ENCODE results near the gene MED1. TPM values are rescaled to one million over a fixed set of nuclear protein-coding genes. Genes with fewer than 3 reads are reported as not detected.

Gene MED1
- total and polyA plus RNA-seq, 4 donors: 6.5 to 34.6 (median 22.5) TPM

- Histone ChIP-seq H3K4me1 (ENCODE audit: control insufficient read depth in 5 of 5, insufficient read depth in 5 of 5, low read length in 5 of 5) (peaks cover 0 to 14% (median 4%) of the 10 kb centered on the region in 5 donors), H3K4me3 (no peak overlapping the region), H3K27me3 (ENCODE audit: control insufficient read depth in 3 of 3, insufficient read depth in 3 of 3, low read length in 2 of 3) (no peaks in the 10 kb centered on the region), H3K27ac (ENCODE audit: low read depth in 1 of 2, low read length in 1 of 2) (peak overlapping the region in 1 of 2 donors; percentile 6), H3K36me3 (ENCODE audit: control insufficient read depth in 4 of 4, insufficient read depth in 4 of 4, low read length in 4 of 4) (peaks cover 0 to 3% (median 0%) of the 10 kb centered on the region in 4 donors), H3K9ac (ENCODE audit: insufficient read depth in 1 of 2, low read length in 2 of 2) (no peak overlapping the region), H3K9me3 (ENCODE audit: control insufficient read depth in 4 of 4, insufficient read depth in 3 of 4, low read length in 3 of 4) (no peaks in the 10 kb centered on the region)
- WGBS, 2 donors: 67 to 73% methylated on average over 5 of the region's 5 CpGs
- ATAC-seq (ENCODE audit: insufficient read depth, low FRiP score) (no peak), DNase-seq (no peak)
- TF ChIP-seq CTCF (IDR thresholded peaks at IDR 0.05; ENCODE audit: control extremely low read depth, extremely low read depth): no peak
Observed at GRCh38 chr17:39365872-39366271, 85.2 kb downstream of the MED1 start.

GRCh38 chr17:39365242-39365641, 85.8 kb downstream of the MED1 start:
- WGBS, 2 donors: 55 to 64% methylated on average over 4 of the region's 4 CpGs
- TF ChIP-seq CTCF (IDR thresholded peaks at IDR 0.05; ENCODE audit: control extremely low read depth, extremely low read depth): no peak
- H3K4me3 ChIP-seq: no peak overlapping the region
- H3K9me3 ChIP-seq (ENCODE audit: control insufficient read depth in 4 of 4, insufficient read depth in 3 of 4, low read length in 3 of 4): no peaks in the 10 kb centered on the region
- H3K36me3 ChIP-seq (ENCODE audit: control insufficient read depth in 4 of 4, insufficient read depth in 4 of 4, low read length in 4 of 4): peaks cover 0 to 3% (median 0%) of the 10 kb centered on the region in 4 donors
- peak in 1 of 3 donors; percentile 23 for DNase-seq
- H3K27ac ChIP-seq (ENCODE audit: low read depth in 1 of 2, low read length in 1 of 2): no peak overlapping the region
- no peaks in the 10 kb centered on the region for H3K27me3 ChIP-seq (ENCODE audit: control insufficient read depth in 3 of 3, insufficient read depth in 3 of 3, low read length in 2 of 3)
- H3K9ac ChIP-seq (ENCODE audit: insufficient read depth in 1 of 2, low read length in 2 of 2): peak overlapping the region in 1 of 2 donors; percentile 64
- ATAC-seq (ENCODE audit: insufficient read depth, low FRiP score): no peak
- peaks cover 0 to 14% (median 4%) of the 10 kb centered on the region in 5 donors for H3K4me1 ChIP-seq (ENCODE audit: control insufficient read depth in 5 of 5, insufficient read depth in 5 of 5, low read length in 5 of 5)

GRCh38 chr17:39364236-39365025, 86.6 kb downstream of the MED1 start:
- Histone ChIP-seq H3K27me3 (ENCODE audit: control insufficient read depth in 3 of 3, insufficient read depth in 3 of 3, low read length in 2 of 3) (no peaks in the 10 kb centered on the region), H3K36me3 (ENCODE audit: control insufficient read depth in 4 of 4, insufficient read depth in 4 of 4, low read length in 4 of 4) (no peaks in the 10 kb centered on the region), H3K9me3 (ENCODE audit: control insufficient read depth in 4 of 4, insufficient read depth in 3 of 4, low read length in 3 of 4) (no peaks in the 10 kb centered on the region), H3K4me1 (ENCODE audit: control insufficient read depth in 5 of 5, insufficient read depth in 5 of 5, low read length in 5 of 5) (peaks cover 0 to 18% (median 4%) of the 10 kb centered on the region in 5 donors), H3K4me3 (no peak overlapping the region), H3K27ac (ENCODE audit: low read depth in 1 of 2, low read length in 1 of 2) (peak overlapping the region; percentile 14 to 35), H3K9ac (ENCODE audit: insufficient read depth in 1 of 2, low read length in 2 of 2) (no peak overlapping the region)
- TF ChIP-seq CTCF (IDR thresholded peaks at IDR 0.05; ENCODE audit: control extremely low read depth, extremely low read depth): no peak
- DNase-seq (peak in 1 of 3 donors; percentile 9), ATAC-seq (ENCODE audit: insufficient read depth, low FRiP score) (no peak)
- 81 to 82% methylated on average over 8 of the region's 8 CpGs for WGBS, 2 donors
